Measurements from ENCODE around the gene ADAM29. TPM values are rescaled to one million over a fixed set of nuclear protein-coding genes. Genes with fewer than 3 reads are reported as not detected.
A peak's percentile ranks its signal among the peaks of the same experiment; 100 is the strongest.
"Not testable (repeated sequence)": the region's sequence is repeated elsewhere in the genome, so short reads cannot be mapped to it uniquely, and the experiment has no call there.

The ADAM29 gene
- not detected for polyA plus RNA-seq (2012; ENCODE audit: insufficient read depth, insufficient read length, low read depth)

- no peaks in the 10 kb centered on the region for H3K36me3 ChIP-seq
- TF ChIP-seq CTCF (IDR thresholded peaks at IDR 0.05; ENCODE audit: low read depth, low read length): no peak
- H3K27me3 ChIP-seq: no peaks in the 10 kb centered on the region
- no peaks in the 10 kb centered on the region for H3K4me1 ChIP-seq
- H3K9me3 ChIP-seq: no peaks in the 10 kb centered on the region
- no peak within 1 kb of the TSS for H3K4me3 ChIP-seq (ENCODE audit: low read depth, low read length)
- no peak for DNase-seq
Measured at GRCh38 chr4:174918058-174918457, at the start of gene ADAM29. Gene ADAM29 (plus strand): TSS chr4:174918358. CDS start chr4:174975526, 57,168 bp downstream.

DNA sequence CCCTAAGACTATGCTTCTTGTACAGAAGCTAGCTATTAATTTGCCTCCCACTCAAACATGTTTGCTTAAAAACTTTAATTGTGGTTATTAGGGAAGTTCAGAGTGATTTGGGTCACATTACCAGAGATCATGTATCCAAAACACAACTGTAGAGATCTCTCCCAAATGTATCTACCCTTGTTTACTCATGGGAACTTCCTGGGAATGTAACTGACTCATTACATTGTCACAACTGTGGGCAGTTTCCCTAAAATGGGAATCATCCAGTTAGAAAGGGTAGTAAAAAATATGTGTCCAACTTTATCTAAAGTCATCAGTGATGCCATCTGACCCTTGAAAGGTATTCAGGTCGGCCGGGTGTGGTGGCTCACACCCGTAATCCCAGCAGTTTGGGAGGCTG, 48.8 kb upstream of the ADAM29 start:
- no peaks in the 10 kb centered on the region for H3K9me3 ChIP-seq
- H3K4me3 ChIP-seq (ENCODE audit: low read depth, low read length): no peak overlapping the region
- DNase-seq: no peak
- no peaks in the 10 kb centered on the region for H3K27me3 ChIP-seq
- no peak for TF ChIP-seq CTCF (IDR thresholded peaks at IDR 0.05; ENCODE audit: low read depth, low read length)
- no peaks in the 10 kb centered on the region for H3K36me3 ChIP-seq
- H3K4me1 ChIP-seq: no peaks in the 10 kb centered on the region

- Histone ChIP-seq H3K4me3 (ENCODE audit: low read depth, low read length) (no peak overlapping the region), H3K9me3 (no peaks in the 10 kb centered on the region), H3K36me3 (no peaks in the 10 kb centered on the region), H3K4me1 (no peaks in the 10 kb centered on the region), H3K27me3 (no peaks in the 10 kb centered on the region)
- TF ChIP-seq CTCF (IDR thresholded peaks at IDR 0.05; ENCODE audit: low read depth, low read length): no peak
- DNase-seq: no peak
Measured at GRCh38 chr4:174870311-174870710, 47.8 kb upstream of the ADAM29 start.

- Histone ChIP-seq H3K4me1 (no peaks in the 10 kb centered on the region), H3K27me3 (no peaks in the 10 kb centered on the region), H3K36me3 (no peaks in the 10 kb centered on the region), H3K4me3 (ENCODE audit: low read depth, low read length) (no peak overlapping the region), H3K9me3 (no peaks in the 10 kb centered on the region)
- no peak for TF ChIP-seq CTCF (IDR thresholded peaks at IDR 0.05; ENCODE audit: low read depth, low read length)
- no peak for DNase-seq
Measured at GRCh38 chr4:174871407-174871806, 46.8 kb upstream of the ADAM29 start.

DNA sequence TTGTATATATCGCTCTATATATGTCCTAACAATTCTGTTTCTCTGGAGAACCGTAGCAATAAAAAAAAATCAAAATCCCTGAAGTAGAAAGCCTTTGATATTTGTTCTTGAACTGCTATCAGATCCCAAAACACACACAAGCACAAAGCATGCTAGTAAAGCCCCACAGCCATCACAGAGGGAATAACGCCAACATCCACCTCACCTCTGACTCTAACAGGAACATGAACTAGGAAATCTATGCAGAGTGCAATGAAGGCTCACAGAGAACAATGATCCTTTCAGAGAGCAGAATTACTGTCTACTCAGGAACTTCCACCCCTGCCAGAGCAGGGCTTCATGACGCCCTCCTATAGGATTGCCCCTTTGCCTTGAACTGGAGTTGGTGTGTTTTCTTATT, 45.0 kb upstream of the ADAM29 start:
- H3K36me3 ChIP-seq; H3K4me3 ChIP-seq (ENCODE audit: low read depth, low read length); H3K27me3 ChIP-seq; DNase-seq; H3K4me1 ChIP-seq; H3K9me3 ChIP-seq: not testable (repeated sequence)

GRCh38 chr4:174873931-174874330, 44.2 kb upstream of the ADAM29 start:
- Histone ChIP-seq H3K36me3 (no peaks in the 10 kb centered on the region), H3K9me3 (no peaks in the 10 kb centered on the region), H3K4me3 (ENCODE audit: low read depth, low read length) (no peak overlapping the region), H3K4me1 (no peaks in the 10 kb centered on the region), H3K27me3 (no peaks in the 10 kb centered on the region)
- peak; percentile 28 for DNase-seq
- peak; percentile 51 for TF ChIP-seq CTCF (IDR thresholded peaks at IDR 0.05; ENCODE audit: low read depth, low read length)

DNA sequence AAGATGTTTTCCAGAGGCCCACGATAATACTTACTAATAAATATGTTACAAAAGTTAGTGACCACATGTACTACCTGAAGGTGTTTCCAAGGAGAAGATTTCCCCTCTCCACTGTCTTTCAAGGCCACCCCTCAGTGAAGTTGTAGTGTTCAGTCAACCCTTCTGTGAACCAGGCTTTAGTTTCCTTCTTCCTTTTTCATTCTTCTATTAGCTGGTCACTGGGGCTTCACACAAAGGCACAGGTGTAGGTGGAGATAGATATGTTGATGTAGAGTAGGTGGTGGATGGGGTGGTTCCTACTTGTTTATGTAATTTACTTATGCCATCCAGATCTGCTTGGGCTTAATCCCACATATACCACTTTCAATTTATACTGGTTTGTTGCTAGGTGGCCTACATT, 43.3 kb upstream of the ADAM29 start:
- no peaks in the 10 kb centered on the region for H3K9me3 ChIP-seq
- H3K4me1 ChIP-seq: no peaks in the 10 kb centered on the region
- H3K27me3 ChIP-seq: no peaks in the 10 kb centered on the region
- no peaks in the 10 kb centered on the region for H3K36me3 ChIP-seq
- no peak overlapping the region for H3K4me3 ChIP-seq (ENCODE audit: low read depth, low read length)
- TF ChIP-seq CTCF (IDR thresholded peaks at IDR 0.05; ENCODE audit: low read depth, low read length): no peak
- no peak for DNase-seq
